NCI-H2227 treated with DMSO at 0.1 percent for 48 hours (cell line): ENCODE measurements around the gene AFAP1L2.

Source experiments
- DNase-seq: peaks from one replicate; lab custom pipeline; 2025; lab: John Stamatoyannopoulos, UW

Gene AFAP1L2

GRCh38 chr10:114412907-114413797, 8.8 kb upstream of the AFAP1L2 start:
- no peak for DNase-seq

- no peak for DNase-seq
These were observed 4.7 kb upstream of the AFAP1L2 start for GRCh38 chr10:114408968-114409444.

GRCh38 chr10:114408112-114408967, 4.0 kb upstream of the AFAP1L2 start:
- DNase-seq, result no peak

GRCh38 chr10:114406455-114406854, 2.2 kb upstream of the AFAP1L2 start:
- DNase-seq, result no peak

GRCh38 chr10:114405011-114405350, 679 bp upstream of the AFAP1L2 start:
- no peak for DNase-seq

DNA sequence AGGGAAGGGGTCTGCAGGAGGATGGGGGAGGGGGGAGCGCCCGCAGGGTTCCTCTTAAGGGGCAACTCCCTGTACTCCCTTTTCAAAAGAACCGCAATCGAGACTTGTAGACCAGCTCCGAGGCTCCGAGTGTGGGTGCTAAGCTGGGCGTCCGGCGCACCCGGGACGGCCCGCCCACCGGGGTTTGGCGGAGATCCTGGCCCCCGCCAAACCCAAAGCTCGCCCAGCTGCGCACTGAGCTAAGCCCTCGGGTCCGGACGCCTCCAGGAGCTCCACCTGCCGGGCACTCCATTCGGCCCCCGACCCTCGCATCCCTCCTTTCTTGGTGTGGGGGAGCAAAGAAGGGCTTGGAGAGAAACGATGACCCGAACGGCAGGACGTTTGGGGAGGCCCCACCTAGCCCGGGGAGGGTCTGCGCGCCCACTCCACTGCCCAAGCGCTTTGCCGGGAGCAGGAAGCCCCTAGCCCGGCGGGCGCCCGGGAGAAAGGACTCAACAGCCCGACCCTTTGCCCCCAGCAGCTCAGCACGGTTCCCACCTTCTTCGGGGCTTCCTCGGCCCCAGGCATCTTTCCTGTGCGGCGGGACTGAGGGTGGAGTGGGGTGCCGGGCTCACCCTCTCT, 651 bp downstream of the AFAP1L2 start:
- no peak for DNase-seq

DNA sequence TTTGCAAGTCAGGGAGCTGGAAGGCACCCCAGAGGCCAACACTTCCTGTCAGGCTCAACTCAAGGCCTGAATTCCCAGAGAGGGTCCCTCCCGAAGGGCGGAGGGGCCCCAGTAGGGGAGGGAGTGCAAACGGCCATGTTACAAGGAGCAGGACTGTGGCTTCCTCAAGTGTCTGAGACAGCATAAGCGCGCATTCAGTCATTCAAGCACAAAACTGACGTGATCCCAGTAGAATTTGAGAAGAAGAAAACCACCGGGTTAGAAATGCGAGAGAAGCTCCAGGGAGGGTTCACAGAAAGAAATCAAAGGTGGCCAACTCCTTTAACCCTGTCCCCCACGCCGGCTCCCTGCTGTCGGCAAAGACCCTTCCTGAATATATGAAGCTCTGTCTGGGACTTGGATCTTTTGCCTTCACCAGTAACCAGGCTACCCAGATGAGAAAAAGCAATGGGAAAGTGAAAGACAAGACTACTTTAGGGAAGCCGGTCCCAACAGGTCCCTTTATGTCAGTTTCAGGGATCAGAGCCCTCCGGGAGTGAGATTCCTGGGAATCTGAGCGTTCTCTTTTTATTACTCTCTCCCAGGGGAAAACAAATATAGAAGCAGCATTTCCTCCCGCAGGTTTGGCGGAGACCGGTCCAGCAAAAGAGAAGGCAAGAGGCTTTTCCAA, 1.3 kb downstream of the AFAP1L2 start:
- no peak for DNase-seq

DNA sequence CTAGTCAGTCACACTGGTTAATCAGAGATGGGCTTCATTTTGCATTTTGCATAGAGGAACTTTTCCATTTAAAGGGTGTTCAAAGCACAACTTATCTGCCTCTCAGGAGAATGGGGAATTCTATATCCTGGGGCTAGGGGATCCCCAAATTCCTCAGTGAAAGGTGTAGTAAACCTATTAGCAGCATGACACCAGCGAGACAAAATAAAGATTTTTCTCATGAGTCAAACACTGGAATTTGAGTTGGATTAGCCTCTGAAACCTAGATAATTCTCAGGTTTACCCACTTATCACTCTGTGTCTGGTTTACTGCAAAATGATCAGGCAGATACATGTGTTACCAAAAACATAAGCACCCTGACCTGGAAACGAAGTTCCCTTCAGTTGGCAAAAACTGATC, 2.1 kb downstream of the AFAP1L2 start:
- DNase-seq, result no peak

- DNase-seq, result no peak
These were observed 3.0 kb downstream of the AFAP1L2 start for GRCh38 chr10:114401195-114401791.

- no peak for DNase-seq
These were observed 4.2 kb downstream of the AFAP1L2 start for GRCh38 chr10:114400091-114400490.

DNA sequence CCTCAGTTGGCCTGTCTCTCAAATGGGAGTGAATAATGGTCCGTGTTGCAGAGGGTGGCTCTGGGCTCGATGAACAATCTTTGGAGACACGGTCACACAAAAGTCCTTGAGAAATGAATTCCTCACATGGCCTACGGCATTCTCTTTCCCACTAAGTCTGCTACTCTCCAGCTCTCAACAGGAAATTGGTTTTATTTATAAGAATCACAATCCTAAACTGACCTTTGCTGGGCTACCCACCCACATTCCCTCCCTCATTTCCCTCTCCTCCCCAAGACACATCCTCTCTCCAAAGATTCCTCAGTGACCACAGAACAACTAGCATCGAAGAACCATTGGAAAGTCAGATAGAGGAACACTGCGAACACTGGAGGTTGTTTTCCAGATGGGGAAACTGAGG, 4.7 kb downstream of the AFAP1L2 start:
- no peak for DNase-seq

DNA sequence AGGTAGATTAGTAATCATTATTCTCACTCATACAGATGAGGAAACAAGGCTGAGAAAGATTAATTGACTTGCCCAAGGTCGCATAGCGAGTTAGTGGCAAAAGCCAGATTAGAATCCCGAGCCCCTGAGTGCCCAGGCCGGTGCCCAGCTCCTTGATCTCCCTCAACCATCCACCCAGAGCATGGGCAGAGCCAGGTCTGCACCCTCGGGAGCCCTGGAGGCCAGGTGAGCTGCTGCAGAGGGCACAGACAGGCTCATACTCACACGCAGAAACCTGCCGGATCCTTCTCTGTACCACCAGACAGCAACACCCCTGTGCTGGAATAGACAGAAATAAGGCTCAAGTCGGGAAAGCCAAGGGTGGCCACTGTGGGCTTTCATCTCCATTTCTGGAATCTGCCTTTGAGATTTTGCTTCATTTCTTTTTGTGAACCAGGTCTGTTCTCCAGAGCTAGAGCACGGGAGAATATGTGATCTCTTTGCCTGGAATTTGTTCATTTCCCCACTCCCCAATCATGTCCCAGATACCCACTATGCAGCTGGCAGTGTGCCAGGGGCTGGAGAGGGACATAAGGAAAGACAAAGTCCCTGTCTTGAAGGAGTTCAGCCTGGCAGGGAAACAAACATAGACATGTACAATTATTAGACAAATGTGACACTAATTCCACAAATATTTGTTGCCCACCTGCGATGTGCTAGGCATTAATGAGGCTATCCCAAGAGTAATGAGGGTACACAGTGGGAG, 5.5 kb downstream of the AFAP1L2 start:
- DNase-seq, result no peak

DNA sequence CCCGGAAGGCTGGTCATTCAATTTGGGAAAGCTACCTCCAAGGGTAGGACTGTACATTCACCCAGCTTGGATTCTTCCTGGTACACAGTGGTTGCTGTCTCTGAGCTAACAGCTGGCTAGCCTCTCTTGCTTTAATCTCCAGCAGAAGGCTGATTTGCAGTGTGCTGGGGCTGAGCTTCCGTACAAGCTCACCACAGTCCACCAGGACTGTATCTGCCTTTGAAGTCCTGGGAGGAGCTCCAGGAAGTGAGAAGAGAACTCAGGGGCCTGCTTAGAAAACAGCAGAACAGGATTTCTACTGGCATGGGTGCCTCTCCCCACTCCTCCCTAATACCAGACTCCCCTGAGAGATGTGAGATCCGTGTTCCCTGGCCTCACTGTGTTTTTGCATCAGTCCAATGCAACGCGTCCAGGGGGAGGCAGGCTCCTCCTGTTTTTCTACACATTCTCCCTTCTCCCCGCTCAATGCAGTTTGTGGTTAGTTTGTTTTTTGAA, 6.6 kb downstream of the AFAP1L2 start:
- no peak for DNase-seq

- no peak for DNase-seq
These were observed 7.8 kb downstream of the AFAP1L2 start for GRCh38 chr10:114396464-114396863.

GRCh38 chr10:114395366-114396022, 8.8 kb downstream of the AFAP1L2 start:
- DNase-seq, result no peak

GRCh38 chr10:114394531-114394930, 9.8 kb downstream of the AFAP1L2 start:
- no peak for DNase-seq

- no peak for DNase-seq
These were observed 10.4 kb downstream of the AFAP1L2 start for GRCh38 chr10:114393886-114394285.

DNA sequence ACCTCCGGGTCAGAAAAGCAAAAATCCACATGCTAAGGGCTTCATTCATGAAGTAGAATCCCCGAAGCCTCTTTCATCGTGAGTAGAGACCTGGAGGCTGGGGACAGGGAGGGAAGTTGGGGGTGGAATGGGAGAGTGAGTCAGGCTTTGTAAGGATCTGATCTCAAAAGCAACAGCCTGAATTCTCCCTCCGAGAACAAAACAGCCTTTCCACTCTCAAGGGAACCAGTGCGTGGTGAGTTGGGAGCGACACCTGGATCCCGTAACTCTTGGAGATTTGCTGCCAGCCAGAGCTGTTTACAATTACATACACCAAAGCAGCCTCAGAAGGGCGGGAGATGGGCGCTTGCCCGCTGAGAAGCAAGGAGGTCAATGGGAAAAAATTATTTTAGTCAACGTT, 10.8 kb downstream of the AFAP1L2 start:
- no peak for DNase-seq

- DNase-seq, result no peak
These were observed 12.0 kb downstream of the AFAP1L2 start for GRCh38 chr10:114392112-114392835.
